SK-N-MC (cell line): ENCODE results near the gene MRGPRX2.

Source experiments
- EZH2 ChIP-seq: fragments of 200-600 bp; sonication (generic); IDR thresholded peaks from one replicate; pipeline ENCODE4 v1.6.1; 2017; ENCODE audit warnings: antibody characterized with exemption
- FOXP2 ChIP-seq: optimal IDR thresholded peaks from 2 replicates; pipeline ENCODE3; 2011; ENCODE audit warnings: mild to moderate bottlenecking, moderate library complexity; ENCODE audit not compliant: insufficient read depth; ENCODE audit errors: extremely low read length, control extremely low read depth
- POLR2AphosphoS5 ChIP-seq: IDR thresholded peaks from 2 replicates; pipeline ENCODE4 v1.6.1; 2012; ENCODE audit warnings: mild to moderate bottlenecking, low read depth, low read length, borderline replicate concordance

- TF ChIP-seq EZH2 (no peak), FOXP2 (no peak), POLR2AphosphoS5 (no peak)
Observed at GRCh38 chr11:19018901-19019300, 41.6 kb downstream of the MRGPRX2 start.
